Upper lobe of left lung (tissue), 6 donors: ENCODE results near the gene NFIB. TPM values are rescaled to one million over a fixed set of nuclear protein-coding genes. Genes with fewer than 3 reads are reported as not detected.

ENCODE experiments used
- ATAC-seq, 2 donors: fragments of 200-7000 bp; cut with Tn5 transposase; one replicate each; pipeline ENCODE4 v1.9.1; 2022; ENCODE audit warnings: mild to moderate bottlenecking in 2 of 2, moderate library complexity in 2 of 2; ENCODE audit not compliant: low FRiP score in 2 of 2
- DNase-seq, 2 donors: peaks; one replicate each; pipeline ENCODE4 v3.0.0-alpha.2; 2019 to 2020
- H3K27ac ChIP-seq, 4 donors: fragments of 200-600 bp; sonication (generic); one replicate each; pipeline ENCODE4 v1.5.1; 2016 to 2019
- H3K27me3 ChIP-seq, 4 donors: fragments of 200-600 bp; sonication (generic); one replicate each; pipeline ENCODE4 v1.5.1; 2017 to 2019
- H3K36me3 ChIP-seq, 4 donors: fragments of 200-600 bp; sonication (generic); one replicate each; pipeline ENCODE4 v1.5.1; 2016 to 2019
- H3K4me1 ChIP-seq, 4 donors: fragments of 200-600 bp; sonication (generic); one replicate each; pipeline ENCODE4 v1.5.1; 2018 to 2019
- H3K4me3 ChIP-seq, 4 donors: fragments of 200-600 bp; sonication (generic); one replicate each; pipeline ENCODE4 v1.5.1; 2017 to 2019; ENCODE audit warnings: mild to moderate bottlenecking in 2 of 4, moderate library complexity in 1 of 4
- H3K9me3 ChIP-seq, 4 donors: fragments of 200-600 bp; sonication (generic); one replicate each; pipeline ENCODE4 v1.5.1; 2018 to 2019
- CTCF ChIP-seq, 6 experiments: fragments of 450-650 bp in 4 of 6; fragments of 200-600 bp in 2 of 6; sonication (generic) in 2 of 6; IDR thresholded peaks; one replicate each; pipeline ENCODE4 v1.5.1; 2016 to 2019; ENCODE audit warnings: antibody characterized with exemption in 6 of 6
- EP300 ChIP-seq, 4 donors: sonication (generic); formaldehyde crosslinking; IDR thresholded peaks; one replicate each; pipeline ENCODE4 v1.5.1; 2017; ENCODE audit warnings: antibody characterized with exemption in 4 of 4, control low read depth in 2 of 4
- POLR2A ChIP-seq, 4 donors: fragments of 450-650 bp; IDR thresholded peaks; one replicate each; pipeline ENCODE4 v1.5.1; 2016 to 2017; ENCODE audit warnings: antibody characterized with exemption in 4 of 4, mild to moderate bottlenecking in 2 of 4
- POLR2AphosphoS5 ChIP-seq, 2 donors: sonication (generic); formaldehyde crosslinking; IDR thresholded peaks; one replicate each; pipeline ENCODE4 v1.5.1; 2017; ENCODE audit warnings: antibody characterized with exemption in 2 of 2
- WGBS, 2 donors: methylation state at CpG; one replicate each; pipeline ENCODE4 v1.1.5; 2017 to 2018; 5-methylcytosine and 5-hydroxymethylcytosine counted together
- total RNA-seq, 6 donors: library from RNA; depleted of rRNA in 4 of 6; stranded (reverse); fragments of >200 nt in 4 of 6; gene quantifications; one replicate each; pipeline versions ENCODE4 v1.1.0 to v1.2.1, GENCODE V29; 2016 to 2021
- donor health status: DM: no; HTN: no; CAD: no; lungs with moderate emphysema.
- donor health status: DM: no; HTN: yes; CAD: no; lungs with severe emphysema.

The NFIB gene
- total RNA-seq, 6 donors from 2014 or later = 33.9 to 109 (median 67.5) TPM

DNA sequence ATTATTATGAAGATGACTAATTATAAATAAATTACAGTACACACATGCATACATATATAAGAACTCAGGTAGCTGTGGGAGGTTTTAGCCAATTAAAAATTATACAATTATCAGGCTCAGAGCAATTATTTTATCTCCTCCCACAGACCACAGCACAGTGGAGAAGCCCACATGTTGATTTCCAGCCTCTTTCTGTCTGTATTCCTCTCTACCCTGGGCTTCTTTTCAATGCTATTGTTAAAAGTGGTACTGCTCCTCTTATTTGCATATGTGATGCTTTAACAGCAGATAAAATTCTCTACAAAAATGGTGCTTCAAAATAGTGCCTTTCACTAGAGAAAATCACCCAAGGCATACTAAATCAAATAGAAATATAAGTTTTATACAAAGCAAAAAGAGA lies 218.7 kb downstream of the NFIB start:
- peak overlapping the region in 3 of 4 donors; percentile 6 to 85 (median 78) for H3K27ac ChIP-seq
- ATAC-seq (no peak), DNase-seq (no peak)
- no peaks in the 10 kb centered on the region for H3K9me3 ChIP-seq
- H3K36me3 ChIP-seq = no peaks in the 10 kb centered on the region
- TF ChIP-seq POLR2AphosphoS5 (IDR thresholded peaks at IDR 0.05) (no peak), POLR2A (IDR thresholded peaks at IDR 0.05) (no peak), CTCF (IDR thresholded peaks at IDR 0.05) (no peak), EP300 (IDR thresholded peaks at IDR 0.05) (no peak)
- peaks cover 15 to 46% (median 32%) of the 10 kb centered on the region in 4 donors for H3K4me1 ChIP-seq
- H3K27me3 ChIP-seq = no peaks in the 10 kb centered on the region
- no peak overlapping the region for H3K4me3 ChIP-seq

GRCh38 chr9:14094491-14094890 lies 219.4 kb downstream of the NFIB start:
- Histone ChIP-seq H3K4me3 (no peak overlapping the region), H3K36me3 (no peaks in the 10 kb centered on the region), H3K27ac (peak overlapping the region in 1 of 4 donors; percentile 85), H3K27me3 (no peaks in the 10 kb centered on the region), H3K4me1 (peaks cover 15 to 46% (median 31%) of the 10 kb centered on the region in 4 donors), H3K9me3 (no peaks in the 10 kb centered on the region)
- no peak for ATAC-seq
- WGBS, 2 donors = 84 to 89% methylated on average over 5 of the region's 5 CpGs
- TF ChIP-seq EP300 (IDR thresholded peaks at IDR 0.05) = no peak
- no peak for TF ChIP-seq POLR2A (IDR thresholded peaks at IDR 0.05)
- no peak for TF ChIP-seq POLR2AphosphoS5 (IDR thresholded peaks at IDR 0.05)
- TF ChIP-seq CTCF (IDR thresholded peaks at IDR 0.05) = no peak
- DNase-seq = no peak

DNA sequence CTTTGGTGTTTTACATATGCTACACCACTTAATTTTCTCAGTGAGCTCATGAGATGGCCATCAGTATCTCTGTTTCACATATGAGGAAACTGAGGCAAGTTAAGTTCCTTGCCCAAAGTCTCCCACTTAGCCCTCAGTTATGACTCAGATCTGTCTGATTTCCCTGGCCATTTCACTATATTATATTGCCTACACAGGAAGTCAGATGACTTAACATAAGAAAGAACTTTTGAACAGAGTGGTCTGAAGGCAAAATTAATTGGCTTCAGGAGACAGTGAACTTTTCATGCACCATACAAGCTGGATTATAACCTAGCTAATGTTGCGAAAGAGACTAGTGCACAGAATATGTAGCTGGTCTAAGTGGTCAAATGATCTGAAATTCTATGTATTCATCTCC lies 221.6 kb downstream of the NFIB start:
- Histone ChIP-seq H3K9me3 (no peaks in the 10 kb centered on the region), H3K27me3 (no peaks in the 10 kb centered on the region), H3K27ac (no peak overlapping the region), H3K4me1 (peaks cover 7 to 26% (median 16%) of the 10 kb centered on the region in 4 donors), H3K36me3 (no peaks in the 10 kb centered on the region), H3K4me3 (no peak overlapping the region)
- 88 to 95% methylated on average over 1 of the region's 1 CpG for WGBS, 2 donors
- no peak for ATAC-seq
- no peak for DNase-seq
- no peak for TF ChIP-seq EP300 (IDR thresholded peaks at IDR 0.05)
- no peak for TF ChIP-seq CTCF (IDR thresholded peaks at IDR 0.05)
- TF ChIP-seq POLR2A (IDR thresholded peaks at IDR 0.05) = no peak
- TF ChIP-seq POLR2AphosphoS5 (IDR thresholded peaks at IDR 0.05) = no peak

DNA sequence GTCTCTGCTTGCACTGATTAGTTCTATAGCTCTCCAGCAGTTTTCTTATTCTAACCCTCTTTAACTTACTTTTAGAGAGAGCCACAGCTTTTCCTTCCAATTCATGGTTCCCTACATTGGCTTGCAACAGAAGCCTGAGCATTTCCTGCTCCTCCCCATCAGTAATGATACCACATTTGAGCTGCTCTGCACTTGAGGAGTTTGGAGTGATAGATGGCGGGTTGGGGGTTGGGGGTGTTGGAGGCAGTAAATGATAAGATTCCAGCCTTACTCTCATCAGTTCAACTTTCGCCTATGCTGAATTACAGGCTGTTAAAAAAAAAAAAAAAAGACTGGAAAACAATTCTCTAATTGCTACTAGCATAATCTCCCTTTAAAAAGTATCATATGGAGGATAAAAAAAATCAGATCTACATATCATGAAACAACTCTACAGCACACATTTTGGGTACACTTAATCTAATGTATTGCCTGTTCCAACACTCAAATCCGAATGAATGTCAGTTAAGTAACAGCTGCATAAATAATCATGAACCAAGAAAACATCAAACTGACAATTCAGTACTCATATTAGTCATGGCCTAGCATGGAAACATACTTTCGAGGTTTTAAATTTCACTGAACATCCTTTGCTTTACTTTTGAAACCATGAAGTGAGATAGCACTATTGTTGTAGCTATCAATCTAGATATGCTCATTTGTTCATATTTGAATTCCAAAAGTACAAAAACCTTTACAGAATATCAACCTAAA lies 224.7 kb downstream of the NFIB start:
- TF ChIP-seq CTCF (IDR thresholded peaks at IDR 0.05) (no peak), POLR2A (IDR thresholded peaks at IDR 0.05) (no peak), EP300 (IDR thresholded peaks at IDR 0.05) (no peak), POLR2AphosphoS5 (IDR thresholded peaks at IDR 0.05) (no peak)
- no peak for DNase-seq
- H3K27ac ChIP-seq = no peak overlapping the region
- H3K27me3 ChIP-seq = no peaks in the 10 kb centered on the region
- no peaks in the 10 kb centered on the region for H3K9me3 ChIP-seq
- ATAC-seq = no peak
- no peak overlapping the region for H3K4me3 ChIP-seq
- peaks cover 0 to 6% (median 0%) of the 10 kb centered on the region in 4 donors for H3K36me3 ChIP-seq
- peaks cover 0 to 8% (median 2%) of the 10 kb centered on the region in 4 donors for H3K4me1 ChIP-seq
- 82 to 85% methylated on average over 4 of the region's 4 CpGs for WGBS, 2 donors

GRCh38 chr9:14087576-14087975 lies 226.4 kb downstream of the NFIB start:
- no peak for DNase-seq
- Histone ChIP-seq H3K36me3 (peaks cover 0 to 6% (median 0%) of the 10 kb centered on the region in 4 donors), H3K9me3 (no peaks in the 10 kb centered on the region), H3K27me3 (no peaks in the 10 kb centered on the region), H3K4me3 (no peak overlapping the region), H3K27ac (no peak overlapping the region), H3K4me1 (peaks cover 0 to 3% (median 0%) of the 10 kb centered on the region in 4 donors)
- TF ChIP-seq POLR2A (IDR thresholded peaks at IDR 0.05) (no peak), CTCF (IDR thresholded peaks at IDR 0.05) (no peak), EP300 (IDR thresholded peaks at IDR 0.05) (no peak), POLR2AphosphoS5 (IDR thresholded peaks at IDR 0.05) (no peak)
- 94 to 97% methylated on average over 7 of the region's 7 CpGs for WGBS, 2 donors
- no peak for ATAC-seq
